Kasumi-1 (cell line): Measurements from ENCODE around the gene KATNA1.

Source experiments
- DNase-seq, 2 experiments: peaks; one replicate each; lab custom pipeline; 2025; lab: John Stamatoyannopoulos, UW

The KATNA1 gene

DNA sequence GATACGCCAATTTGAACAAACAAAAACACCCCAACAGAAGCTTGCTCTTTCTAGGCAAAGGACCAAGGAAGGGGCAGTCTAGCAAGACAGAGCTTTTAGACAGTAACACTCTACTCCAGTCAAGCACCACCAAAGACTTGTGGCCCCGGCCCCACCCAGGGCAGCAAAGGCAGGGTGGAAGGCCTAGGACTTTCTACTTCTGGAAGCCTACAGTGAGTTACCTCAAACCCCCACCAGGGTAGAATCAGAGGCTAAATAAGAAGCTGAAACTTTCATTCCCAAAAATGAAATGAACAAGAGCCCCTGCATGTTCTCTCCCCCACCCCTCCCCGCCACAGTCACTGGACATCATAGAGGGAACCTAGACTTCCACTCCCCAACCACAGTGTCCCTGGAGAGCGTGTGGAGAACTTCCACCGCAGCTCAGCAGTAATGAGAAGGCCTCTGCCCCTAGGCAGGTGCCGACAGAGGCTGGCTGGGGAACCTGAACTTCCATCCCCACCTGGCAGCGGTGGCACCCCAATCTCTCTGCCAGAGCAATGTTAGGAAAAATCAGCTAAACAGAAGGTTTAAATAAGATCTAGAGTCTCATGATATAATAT is 40.0 kb downstream of the KATNA1 start:
- no peak for DNase-seq

DNA sequence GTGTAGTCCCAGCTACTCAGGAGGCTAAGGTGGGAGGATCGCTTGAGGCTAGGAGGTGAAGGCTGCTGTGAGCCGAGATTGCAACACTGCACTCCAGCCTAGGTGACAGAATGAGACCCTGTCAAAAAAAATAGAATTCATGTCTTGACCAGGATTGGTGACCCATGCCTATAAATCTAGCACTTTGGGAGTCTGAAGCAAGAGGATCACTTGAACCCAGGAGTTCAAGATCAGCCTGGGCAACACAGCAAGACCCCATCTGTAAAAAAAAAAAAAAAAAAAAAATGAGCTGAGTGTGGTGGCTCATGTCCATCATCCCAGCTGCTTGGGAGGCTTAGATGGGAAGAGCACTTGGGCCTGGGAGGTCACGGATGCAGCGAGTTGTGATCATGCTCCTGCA is 48.0 kb downstream of the KATNA1 start:
- DNase-seq: no peak

DNA sequence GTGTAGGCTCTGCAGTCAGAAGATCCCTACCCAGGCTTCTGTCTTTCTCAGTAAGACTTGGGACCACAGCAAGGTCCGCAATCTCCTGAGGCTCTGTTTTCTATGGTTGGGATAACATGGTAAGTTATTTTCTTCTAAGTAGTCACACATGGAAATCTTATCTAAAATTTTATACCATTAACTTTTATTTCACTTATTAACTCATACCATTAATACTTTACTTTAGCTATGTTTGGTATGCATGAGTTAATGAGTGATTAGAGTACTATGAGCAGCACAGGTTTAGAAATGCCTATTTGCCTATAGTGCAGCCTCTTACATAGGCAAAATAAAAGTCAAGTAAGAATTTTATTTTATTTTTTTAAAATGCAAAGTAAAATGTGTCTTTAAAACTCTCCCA is 55.1 kb downstream of the KATNA1 start:
- no peak for DNase-seq

DNA sequence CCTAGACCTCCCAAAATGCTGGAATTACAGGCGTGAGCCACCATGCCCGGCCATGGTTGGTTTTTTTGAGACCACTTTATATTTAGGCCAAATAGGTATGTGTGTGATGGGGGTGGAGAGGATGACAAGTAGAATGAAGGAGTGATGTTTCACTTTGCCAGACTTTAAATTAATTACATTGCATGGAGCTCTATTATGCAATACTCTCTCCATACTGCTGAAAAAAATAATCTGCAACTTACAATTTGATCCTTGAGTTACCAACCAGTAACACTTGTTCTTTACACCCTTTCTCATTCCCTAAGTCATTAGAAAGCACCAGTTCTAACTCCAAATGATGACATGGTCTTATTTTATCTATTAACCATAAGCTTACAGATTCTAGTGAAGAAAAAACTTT is 55.5 kb downstream of the KATNA1 start:
- no peak for DNase-seq

DNA sequence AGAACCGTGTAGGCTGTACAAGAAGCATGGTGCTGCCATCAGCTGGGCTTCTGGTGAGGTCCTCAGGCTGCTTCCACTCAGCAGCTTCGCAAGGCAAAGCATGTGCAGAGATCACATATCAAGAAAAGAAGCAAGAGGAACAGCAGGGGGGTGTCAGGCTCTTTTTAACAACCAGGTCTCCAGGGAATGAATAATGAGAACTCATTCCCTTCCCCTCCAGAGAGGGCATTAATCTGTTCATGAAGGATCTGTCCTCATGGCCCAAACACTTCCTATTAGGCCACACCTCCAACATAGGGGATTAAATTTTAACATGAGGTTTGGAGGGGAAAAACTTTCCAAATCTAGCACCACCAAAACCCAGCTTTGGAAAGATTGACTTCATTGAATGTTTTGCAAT is 62.4 kb downstream of the KATNA1 start:
- DNase-seq: no peak

DNA sequence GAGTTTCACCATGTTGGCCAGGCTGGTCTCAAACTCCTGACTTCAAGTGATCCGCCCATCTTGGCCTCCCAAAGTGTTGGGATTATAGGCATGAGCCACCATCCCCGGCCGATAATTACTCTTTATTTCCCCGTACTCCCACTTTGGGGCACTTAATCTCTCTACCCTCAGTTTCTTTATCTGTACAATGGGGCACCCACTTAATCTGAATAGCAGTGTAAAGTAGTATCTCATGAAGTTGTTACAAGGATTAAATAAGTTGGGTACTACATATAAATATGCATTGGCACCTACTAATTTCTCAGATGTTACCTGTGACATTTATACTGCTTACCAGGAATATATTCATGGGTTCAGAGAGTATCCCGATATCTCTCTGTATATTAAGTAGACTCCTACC is 67.2 kb downstream of the KATNA1 start:
- DNase-seq: no peak

DNA sequence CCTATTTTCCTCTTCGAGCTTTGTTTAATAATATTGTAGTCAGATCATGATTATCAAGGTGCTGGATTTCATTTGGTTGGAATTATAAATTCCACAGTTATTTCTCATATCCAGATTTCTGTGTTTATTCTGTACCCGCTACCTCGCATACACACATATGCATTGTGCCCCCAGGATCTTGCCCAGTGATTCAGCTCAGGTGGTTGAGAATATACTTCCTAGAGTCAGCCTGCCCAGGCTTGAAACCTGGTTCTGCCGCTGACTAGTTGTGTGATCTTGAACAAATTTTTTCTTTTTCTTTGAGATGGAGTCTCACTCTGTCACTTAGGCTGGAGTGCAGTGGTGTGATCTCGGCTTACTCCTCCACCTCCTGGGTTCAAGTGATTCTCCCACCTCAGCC is 67.6 kb downstream of the KATNA1 start:
- DNase-seq: no peak

DNA sequence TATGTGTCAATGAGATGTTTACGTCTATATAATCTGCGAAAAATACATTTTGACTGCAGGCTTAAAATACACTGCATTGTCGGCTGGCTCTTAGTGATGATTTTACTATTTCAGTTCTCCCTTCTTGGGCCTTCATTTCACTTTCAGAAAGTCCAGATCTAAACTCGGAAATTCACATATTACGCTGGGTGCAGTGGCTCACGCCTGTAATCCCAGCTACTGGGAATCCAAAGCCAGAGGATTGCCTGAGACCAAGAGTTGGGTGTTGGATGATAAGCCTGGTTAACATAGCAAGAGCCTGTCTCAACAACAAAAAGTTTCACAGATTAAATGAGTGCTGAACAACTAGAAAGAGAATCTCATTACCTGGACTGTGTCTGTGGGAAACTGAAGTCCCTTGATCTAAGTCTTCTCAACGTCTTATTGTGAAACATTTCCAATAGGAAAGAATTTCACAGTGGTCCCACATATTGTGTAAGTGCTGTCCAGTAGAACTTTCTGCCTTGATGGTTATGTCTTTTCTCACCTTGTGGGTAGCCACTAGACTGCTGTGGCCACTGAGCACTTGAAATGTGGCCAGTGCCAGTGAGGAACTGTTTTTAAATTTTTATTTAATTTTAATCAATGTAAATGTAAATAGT is 80.4 kb downstream of the KATNA1 start:
- DNase-seq: no peak

DNA sequence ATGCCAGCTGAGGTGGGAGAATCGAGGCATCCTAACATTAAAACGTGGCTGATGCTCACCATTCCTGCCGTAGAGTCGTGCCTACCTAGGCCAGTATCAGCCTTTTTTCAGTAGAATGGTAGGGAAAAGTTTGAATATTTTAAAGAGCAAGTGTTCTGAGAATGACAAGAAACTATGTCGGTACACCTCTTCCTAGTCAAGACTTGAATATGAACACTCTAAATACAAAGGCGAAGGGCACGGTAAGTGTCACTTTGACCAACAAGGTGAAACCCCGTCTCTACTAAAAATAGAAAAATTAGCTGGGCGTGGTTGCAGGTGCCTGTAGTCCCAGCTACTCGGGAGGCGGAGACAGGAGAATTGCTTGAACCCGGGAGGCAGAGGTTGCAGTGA is 81.3 kb downstream of the KATNA1 start:
- no peak for DNase-seq

DNA sequence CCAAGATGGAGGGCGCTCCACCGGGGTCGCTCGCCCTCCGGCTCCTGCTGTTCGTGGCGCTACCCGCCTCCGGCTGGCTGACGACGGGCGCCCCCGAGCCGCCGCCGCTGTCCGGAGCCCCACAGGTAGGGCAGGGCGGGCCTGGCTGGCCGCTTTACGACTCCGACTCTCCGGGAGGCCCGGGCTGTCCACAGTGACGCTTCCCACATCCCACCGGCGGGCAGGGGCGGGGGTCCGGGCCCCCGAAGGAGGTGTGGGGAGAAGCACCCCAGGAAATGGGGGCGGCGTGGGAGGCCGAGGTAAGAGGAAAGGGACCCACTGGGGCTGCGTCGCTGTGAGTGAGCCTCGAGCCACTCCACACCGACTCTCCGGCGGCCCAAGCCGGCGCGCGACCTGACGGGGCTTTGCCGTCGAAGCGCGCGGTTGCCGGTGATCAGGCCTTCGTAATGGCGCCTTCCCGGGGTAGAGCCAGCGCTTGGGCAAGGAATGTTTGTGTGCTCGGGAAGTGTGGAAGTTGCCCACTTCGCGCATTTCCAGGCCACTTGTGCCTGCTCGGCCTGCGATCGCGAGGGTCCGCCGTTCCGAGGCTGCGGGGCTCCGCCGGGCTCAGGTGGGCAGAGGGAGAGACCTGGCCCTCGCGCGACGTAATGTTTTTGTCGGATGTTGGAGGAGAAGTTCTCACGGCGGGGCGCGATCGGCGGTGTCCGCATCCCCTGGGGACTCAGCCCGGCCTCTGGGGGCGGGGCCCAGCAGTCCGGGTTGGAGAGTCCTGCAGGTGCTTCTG is 81.9 kb downstream of the KATNA1 start:
- DNase-seq: peak; percentile 45 to 54

DNA sequence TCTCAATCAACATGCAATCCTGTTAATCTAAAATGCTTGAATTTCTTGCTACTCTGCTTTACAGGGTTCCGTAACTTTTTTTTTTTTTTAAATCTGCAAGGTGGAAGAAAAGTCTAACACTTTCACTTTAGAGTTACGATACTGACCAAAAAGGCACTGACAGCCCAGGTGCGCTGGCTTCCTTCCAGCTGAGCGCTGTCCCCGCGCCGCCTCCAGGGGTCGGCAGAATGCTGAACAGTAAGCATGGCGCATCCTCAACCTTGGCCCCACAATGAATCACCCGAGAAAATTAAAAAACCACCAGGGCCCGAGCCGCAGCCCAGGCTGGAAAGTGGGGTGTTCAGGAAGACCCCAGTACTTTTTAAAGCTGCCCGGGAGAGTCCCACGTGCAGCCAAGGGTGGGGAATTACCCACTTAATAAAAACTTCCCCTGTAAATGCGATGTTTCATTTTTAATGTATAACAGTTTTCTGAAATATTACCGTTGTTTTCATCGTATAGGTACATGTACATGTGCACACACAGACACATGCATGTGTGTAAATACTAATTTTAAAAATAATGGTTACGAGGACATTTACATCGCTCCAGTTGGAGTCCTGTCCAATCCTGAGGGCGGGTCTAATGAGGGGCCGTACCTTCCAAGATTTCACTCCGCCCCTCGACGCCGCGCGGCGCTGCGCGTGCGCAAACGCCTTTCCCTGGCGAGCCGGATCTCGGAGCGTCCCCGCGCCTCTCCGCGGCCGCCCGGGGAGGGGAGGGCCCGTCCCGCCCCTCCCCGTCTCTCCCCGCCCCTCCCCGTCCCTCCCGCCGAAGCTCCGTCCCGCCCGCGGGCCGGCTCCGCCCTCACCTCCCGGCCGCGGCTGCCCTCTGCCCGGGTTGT is 82.7 kb downstream of the KATNA1 start, which contains the start of gene GINM1:
Gene GINM1 (plus strand): TSS at position 849 of the 883 bp plus-strand sequence. CDS start 40 bp downstream, outside the sequence.
- peak; percentile 85 for DNase-seq

DNA sequence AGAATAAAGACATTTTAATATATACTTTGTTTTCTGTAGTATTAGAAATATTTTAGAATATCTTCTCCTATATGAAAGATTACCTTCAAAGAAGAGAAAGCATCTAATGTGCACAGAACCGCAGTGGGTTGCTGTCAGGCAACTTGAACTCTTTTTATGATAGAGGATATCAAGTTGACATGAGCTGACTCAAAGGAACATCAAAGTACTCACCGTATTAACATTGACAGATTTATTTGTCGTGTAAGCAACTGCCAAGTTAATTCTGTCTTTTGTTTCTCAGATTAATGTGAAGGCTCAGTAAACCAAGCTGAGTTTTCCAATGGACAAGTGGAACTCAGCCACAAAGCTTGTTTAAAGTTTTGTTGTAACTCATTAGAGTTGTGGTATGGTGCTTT is 84.6 kb downstream of the KATNA1 start:
- no peak for DNase-seq

DNA sequence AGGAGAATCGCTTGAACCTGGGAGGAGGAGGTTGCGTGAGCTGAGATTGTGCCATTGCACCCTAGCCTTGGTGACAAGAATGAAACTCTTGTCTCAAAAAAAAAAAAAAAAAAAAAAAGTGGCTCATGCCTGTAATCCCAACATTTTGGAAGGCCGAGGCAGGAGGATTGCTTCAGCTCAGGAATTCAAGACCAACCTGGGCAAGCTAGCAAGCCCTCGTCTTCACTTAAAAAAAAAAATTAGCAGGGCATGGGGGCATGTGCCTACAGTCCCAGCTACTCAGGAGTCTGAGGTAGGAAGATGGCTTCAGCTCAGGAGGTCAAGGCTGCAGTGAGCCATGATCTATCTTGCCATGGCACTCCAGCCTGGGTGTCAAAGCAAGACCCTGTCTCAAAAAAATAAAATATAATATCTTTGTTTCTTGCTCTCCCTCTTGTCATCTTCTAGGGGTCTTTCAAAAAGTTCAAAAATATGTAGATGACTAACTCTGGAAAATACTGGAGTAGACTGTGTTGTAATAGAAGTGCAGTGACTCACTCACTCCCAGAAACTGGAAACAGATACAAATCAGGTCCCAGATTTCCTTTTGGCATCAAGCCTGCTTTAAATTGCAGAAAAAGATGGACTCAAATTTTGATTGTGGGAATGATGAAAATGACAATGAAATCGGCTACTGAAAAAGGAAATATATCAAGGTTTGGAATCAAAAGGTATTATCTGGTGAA is 85.1 kb downstream of the KATNA1 start:
- DNase-seq: no peak

DNA sequence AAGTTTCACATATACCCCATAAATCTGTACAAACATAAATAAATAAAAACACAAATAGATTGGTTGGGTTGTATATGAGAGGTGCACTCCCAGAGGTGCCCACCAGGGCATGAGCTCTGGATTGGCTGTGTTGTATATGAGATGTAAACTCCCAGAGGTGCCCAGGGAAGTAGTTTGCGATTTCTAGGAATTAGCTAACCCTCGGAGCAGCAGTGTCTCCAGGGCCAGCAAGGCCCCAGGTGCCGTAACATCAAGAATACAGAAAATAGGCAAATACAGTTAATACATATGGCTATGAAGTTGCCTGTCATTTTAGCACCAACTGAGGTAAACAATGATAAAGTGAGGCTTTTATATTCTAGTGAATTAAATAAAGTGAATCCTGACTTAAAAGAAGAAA is 87.8 kb downstream of the KATNA1 start:
- peak; percentile 16 to 40 for DNase-seq

DNA sequence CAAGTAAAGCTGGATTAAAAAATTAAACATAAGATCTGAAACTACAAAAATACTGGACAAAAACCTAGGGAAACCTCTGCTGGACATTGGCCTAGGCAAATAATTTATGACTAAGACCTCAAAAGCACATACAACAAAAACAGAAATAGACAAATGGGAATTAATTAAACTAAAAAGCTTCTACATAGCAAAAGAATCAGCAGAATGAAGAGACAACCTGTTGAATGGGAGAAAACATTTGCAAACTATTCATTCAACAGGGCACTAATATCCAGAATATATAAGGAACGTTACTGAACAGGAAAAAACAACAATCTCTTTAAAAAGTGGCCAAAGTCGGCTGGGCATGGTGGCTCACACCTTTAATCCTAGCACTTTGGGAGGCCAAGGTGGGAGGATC is 89.1 kb downstream of the KATNA1 start:
- DNase-seq: no peak

DNA sequence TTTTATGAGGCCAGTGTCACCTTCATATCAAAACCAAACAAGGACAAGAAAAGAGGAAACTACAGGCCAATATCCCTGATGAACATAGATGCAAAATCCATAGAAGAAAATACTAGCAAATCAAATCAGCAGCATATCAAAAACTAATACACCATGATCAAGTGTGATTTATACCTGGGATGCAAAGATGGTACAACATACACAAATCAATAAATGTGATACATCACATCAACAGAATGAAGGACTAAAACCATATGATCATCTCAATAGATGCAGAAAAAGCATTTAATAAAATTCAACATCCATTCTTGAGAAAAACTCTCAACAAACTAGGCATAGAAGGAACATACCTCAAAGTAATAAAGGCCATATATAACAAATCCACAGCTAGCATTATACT is 90.5 kb downstream of the KATNA1 start:
- DNase-seq: no peak

DNA sequence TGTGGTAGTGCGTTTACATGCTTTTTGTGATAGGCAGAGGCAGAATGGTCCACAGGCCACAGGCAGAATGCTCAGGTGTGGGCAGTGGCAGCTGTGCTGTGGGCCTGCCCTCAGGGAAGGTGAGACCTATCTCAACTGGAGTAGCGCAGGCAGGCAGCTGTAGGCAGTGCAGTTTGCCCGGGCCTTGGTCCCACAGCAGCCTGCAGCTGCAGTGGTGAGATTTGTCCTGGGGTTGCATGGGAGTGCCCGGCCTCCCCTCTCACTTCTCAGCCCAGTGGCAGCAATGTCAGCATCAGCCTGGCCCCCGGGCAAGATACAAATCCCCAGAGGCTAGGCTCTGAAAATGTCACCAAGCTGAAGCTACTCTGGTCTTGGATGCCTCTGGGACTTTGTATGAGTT is 96.6 kb downstream of the KATNA1 start:
- no peak for DNase-seq

DNA sequence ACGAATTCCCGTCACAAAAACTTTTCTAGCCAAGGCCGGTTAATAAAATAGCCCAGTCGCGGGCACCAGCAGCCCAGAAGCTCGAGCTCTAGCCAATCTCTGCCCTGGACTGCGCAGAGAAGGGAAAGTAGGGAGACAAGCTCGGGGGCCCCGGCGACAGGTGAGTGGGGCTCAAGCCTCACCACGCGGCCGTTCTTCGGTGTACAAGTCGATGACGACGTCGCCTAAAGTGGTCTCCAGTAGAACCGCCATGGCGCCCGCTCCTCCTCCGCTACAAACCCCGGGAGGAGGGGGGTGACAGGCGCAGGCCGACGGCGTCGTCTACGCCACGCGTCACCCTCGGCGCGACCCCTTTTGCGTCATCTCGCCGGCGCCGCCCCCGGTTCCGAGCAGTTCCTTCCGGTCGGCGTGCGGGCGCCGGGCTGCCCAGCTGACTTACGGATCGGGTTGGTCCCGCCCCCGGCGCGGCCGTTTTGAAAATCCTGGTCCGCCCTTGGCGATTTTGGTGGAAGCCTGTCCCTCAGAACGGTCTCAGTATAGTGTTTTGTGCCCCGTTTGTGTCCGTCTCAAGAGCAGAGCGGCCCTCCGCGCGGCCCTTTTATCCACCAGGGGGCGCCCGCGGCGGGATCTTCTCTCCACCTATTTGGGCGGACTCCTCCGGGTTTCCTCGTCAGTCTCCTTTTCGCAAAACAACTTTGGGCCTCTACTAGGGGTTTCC is 102.6 kb downstream of the KATNA1 start, which contains the start of gene PPIL4:
Gene PPIL4 (minus strand): TSS at position 290 of the 718 bp plus-strand sequence. CDS start 38 bp downstream, at position 252.
- peak; percentile 87 to 90 for DNase-seq

DNA sequence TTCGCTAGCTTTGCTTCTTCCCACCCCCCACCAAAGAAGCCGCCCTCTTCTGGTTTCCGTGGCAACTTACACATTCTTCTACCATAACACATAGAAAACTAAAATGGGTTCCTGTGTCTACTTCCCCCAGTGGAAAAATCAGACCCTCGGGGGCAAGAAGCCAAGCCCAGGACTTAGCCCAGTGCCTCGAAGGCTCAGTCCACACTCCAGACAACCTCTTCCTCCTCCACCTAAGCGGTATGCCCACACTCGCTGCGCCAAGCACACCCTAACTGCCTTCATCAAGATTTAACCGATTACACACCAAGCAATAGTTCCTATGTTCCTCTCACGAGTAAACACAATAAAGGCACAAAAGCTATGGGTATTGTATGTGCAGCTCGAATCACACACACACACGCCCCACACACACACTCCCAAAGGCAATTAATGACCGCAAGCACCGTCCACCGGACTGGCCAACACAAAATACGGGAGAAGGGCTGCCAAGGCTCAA is 103.2 kb downstream of the KATNA1 start:
- peak; percentile 74 to 82 for DNase-seq
